ENCODE results near the gene DSG2.

Gene DSG2

DNA sequence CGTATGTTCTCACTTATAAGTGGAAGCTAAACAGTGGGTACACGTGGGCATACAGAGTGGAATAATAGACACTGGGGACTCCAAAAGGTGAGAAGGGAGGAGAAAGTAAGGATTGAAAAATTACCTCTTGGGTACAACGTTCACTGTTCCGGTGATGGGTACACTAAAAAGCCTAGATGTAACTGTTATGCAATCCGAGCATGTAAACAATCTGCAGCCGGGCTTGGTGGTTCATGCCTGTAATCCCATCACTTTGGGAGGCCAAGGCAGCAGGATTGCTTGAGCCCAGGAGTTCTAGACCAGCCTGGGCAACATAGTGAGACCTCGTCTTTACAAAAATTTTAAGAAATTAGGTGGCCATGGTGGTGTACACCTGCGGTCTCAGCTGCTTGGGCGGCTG, 60.6 kb downstream of the DSG2 start:
- DNase-seq = no peak

DNA sequence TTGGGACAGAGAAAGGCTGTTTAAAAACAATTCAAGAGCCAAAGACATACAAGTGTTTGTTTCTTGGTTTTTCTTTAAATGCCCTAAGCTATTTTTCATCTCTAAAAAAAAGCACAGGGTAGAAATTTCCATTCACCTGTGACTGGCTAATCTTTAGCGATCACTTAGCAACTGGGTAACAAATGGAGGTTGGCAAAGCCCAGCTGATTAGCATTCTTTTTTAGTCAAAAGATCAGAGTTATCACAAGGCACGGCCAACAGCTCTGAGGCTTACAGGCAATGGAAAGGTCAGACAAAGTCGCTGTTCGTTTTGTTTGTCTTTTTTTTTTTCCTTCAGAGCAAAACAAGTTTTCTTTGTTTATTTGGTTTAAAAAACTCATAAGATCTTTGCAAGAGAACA, 64.7 kb downstream of the DSG2 start:
- no peak for DNase-seq

DNA sequence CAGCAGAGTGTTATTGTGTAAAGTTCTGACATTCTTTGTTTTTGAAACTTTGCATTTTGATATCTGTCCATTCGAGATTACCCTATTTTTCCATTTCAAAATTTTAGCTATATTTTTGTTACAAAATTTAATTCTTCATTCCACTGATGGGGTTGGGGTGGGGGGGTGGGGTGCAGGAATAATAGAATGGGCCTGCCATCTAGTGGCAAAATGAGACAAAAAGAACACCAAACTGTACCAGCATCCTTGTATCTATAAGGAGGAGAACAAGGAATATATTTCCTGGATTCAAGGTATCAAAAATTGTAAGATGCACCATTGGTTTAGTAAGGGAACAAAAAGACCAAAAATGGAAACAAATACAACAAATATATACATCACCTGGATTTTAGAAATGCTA, 65.8 kb downstream of the DSG2 start:
- DNase-seq = no peak

DNA sequence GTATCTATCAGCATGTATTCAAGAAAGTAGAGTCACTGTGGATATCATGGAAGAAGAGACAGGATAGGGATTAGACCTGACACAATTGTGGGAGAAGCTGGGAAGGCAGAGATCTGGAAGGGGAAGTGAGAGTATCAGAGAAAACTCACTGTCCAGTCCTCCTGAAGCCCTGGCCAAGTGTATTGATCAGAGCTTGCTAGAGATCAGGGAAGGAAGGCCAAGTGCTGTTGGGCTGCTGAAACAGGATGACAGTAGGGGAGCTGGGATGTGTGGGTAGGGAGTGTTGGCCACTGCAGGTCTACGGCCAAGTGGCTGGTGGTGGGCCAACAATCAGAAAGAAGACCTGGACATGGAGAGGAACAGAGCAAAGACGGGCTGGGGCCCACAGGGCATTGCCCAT, 67.4 kb downstream of the DSG2 start:
- DNase-seq = no peak

DNA sequence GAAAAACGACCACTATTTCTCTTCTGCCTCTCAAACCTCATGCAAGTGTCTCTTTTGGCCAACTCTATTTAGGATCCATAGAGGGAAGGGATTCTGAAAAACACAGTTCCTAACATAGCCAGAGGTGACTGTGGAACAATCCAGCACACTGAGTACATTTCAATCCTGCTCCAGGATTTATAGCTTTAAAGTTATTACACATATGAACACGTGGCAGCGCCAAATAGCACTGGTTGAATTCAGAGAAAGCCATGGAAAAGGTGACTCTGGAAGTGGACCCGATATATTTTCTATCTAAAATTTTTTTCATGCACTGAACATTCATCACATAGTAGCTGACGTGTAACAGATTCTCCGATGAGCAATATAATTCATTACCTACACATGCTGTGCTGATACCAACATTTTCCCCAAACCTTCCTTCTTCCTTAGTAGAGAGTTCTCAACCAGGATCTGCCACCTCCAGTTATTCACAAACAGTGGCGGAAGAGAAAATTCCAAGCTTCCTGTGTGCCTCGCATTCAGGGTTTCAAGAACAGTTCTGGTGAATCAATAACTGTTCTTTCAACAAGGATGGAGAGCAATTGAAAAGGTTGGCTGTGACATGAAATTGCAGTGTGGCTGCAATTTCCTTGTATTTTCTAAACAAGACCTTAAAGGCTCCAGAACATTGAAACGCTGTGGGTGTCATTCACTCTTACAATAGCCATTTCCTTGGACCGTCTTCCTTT, 68.0 kb downstream of the DSG2 start:
- no peak for DNase-seq

DNA sequence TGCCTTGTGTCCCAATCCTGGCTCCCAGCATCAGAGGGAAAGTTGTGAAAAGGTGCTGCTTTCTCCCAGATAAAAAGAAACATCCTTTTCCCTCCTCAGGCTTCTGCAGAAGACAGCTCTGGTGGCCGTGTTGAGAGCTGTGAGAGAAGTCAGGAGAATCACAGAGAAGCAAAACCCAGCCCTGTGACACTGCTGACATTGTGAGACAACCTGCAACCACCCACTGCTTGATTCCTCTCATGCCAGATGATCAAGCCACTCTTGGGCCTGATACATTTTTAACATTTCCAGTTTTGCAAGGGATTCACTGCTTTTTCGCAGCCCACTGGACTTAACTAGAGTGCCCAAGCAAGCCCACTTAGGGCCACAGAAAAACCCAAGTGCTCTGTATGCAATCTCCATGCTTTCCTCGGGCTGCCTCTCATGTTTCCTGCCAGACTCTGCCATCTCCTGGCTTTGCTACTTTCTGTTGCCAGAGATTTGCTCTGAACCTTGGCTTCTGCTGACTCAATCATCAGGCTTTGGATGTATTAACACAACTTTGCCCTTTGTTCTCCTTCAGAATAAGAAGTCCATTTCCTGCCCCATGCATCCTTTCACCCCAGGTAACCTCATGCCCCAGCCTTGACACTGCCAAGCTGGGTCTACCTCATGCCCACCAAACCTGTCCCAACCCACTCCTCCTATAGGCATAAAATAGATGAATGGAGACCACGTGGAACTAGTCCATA, 68.8 kb downstream of the DSG2 start:
- DNase-seq = no peak

DNA sequence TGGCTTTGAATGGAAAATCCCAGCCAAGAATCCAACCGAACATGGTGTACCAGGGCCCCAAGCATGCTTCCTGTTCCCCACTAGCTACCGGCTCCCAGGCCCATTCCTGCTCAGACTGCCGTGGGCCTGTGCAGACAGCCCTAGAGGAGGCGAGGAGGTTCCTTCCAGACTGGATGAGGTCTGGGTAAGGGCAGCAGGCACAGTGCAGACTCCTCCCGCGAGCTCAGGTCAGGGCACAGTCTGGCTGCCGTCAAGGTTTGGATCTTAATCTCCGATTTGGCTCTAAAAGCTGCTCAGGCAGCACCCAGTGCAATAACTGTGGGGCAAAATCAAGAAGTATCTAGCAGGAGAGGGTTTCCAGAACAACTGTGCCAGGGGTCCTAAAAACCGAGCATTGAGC, 74.4 kb downstream of the DSG2 start:
- no peak for DNase-seq

DNA sequence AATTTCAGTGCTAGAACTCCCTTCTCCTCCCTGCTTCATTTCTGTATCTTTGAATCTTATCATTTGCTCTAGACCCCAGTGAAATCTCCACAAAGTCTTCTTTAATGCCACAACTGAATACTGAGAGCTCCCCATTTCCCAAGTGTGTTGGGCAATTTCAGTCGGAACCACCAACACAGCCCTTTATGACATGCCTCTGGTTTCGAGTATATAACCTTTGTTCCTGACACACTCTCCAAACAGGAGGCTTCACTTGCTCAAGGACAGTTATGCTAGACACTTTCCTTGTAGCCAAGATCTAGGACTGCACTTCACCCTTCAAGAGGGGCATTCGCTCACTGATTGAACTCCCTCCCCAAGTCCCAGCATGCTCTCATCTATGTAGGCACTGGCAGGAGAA, 75.1 kb downstream of the DSG2 start:
- no peak for DNase-seq

DNA sequence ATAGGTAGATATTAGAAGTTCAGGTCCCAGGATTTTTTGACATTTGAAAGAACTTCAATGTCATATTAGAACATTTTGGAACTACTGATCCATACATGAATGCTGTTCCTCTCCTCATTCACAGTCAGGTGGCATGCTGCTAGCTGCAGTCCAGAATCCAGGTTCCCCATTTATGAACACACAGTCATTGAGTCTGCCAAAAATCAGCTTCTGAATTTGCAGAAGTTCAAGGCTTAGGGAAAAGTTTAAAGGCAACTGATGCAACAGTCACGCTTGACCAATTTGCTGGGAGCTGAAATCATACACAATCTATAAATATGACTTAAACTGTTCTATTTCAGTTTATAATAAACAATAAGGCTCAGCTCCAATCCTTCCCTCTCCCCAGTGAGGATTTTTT, 76.4 kb downstream of the DSG2 start:
- no peak for DNase-seq

DNA sequence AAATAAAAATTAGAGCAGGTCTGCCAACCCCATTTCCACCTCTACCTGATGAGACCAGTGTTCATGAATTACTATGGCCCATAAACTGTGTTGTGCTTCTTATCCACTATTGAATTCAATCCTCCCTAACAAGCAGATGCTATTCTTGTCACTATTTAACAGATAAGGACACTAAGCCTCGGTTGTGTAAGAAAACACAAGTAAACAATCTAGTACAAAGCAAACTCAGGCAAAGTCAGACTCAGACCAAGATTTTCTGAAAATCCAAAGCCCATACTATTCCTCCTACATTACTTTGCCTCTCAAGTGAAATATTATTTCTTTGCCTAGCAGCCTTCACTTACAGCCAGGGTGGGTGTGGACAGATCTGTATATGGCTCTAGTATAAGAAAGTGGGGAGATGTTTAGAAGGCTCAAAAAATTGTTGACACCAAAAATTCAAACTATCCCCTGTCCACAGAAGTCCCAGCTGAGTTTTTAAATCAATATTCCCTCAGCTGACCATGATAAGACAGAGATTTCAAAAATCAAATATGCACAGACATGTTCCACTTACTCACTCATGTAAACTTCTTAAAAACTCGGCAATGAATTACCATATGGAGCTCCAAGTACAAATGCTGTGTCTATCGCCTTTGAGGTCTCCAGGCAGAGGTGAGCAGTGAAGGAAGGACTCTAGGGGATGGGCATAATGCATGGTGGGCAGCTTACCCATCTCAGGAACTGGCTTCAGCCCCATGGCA, 77.7 kb downstream of the DSG2 start:
- no peak for DNase-seq

DNA sequence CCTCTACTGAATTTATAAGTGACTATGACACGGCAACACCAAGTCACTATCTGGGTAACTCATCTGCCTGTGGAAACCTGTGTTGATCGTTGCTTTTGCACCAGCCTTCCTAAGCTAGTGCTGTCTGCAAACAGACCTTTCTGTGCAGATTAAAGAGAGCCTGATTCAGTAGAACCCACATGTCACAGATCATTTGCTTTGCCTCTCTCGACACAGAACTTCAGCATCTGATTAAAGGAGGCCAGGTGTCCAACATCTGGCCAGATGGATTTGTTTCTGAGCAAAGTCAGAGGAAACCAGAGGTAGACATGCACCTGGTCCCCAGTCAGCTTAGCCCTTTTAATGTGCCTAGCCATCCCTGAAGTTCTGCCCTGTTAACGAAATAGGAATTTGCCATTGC, 78.7 kb downstream of the DSG2 start:
- DNase-seq = no peak

DNA sequence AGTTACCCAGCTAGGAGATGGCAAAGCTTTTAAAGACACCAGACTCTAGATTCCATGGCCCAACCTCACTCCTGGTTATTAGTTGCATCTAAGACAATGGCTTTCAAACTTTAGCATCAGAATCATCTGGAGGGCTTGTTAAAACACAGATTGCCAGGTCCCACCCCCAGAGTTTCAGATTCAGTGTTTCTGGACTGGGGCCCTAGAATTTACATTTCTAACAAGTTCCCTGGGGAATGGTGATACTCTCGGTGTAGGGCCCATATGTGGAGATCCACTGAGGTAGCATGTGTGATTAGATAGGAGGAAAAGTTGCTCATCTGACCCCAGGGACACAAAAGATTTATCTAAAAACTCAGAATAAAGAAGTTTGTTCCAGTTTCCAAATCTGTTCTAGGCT, 79.2 kb downstream of the DSG2 start:
- no peak for DNase-seq

DNA sequence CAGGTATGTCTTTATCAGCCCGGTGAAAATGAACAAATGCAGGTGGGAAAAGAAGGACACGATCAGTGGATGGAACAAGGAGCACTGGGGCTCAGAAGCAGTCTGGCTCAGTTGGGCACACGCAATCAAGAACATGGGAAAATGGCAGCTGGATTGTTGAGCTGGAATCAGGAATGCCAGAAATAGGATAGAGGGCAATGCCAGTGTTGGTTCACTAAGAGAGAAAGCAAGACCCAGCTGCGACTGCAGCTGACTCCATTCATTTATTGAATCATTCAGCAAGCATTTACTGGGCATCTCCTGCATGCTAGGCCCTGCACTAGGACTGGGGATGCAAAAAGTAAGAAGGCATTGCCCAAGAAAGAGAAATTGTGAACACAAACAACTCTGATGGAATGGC, 80.1 kb downstream of the DSG2 start:
- no peak for DNase-seq

DNA sequence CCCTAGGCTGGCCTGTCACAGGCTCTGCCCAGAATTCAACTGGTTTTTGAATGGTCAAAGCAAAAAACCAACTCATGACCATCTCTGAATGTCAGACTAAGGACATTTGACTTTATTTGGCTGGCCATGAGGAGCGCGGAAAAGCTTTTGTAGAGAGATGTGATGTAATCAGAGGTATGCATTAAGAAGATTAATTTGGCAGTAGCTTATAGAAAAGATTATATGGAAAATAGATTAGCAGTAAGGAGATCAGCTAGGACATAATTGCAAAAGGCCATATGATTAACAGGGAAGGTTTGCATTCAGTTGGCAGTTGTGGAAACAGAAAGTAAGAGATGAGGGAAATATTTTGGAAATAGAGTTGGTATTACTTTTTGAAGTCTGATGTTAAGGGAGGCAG, 81.4 kb downstream of the DSG2 start:
- DNase-seq = no peak

DNA sequence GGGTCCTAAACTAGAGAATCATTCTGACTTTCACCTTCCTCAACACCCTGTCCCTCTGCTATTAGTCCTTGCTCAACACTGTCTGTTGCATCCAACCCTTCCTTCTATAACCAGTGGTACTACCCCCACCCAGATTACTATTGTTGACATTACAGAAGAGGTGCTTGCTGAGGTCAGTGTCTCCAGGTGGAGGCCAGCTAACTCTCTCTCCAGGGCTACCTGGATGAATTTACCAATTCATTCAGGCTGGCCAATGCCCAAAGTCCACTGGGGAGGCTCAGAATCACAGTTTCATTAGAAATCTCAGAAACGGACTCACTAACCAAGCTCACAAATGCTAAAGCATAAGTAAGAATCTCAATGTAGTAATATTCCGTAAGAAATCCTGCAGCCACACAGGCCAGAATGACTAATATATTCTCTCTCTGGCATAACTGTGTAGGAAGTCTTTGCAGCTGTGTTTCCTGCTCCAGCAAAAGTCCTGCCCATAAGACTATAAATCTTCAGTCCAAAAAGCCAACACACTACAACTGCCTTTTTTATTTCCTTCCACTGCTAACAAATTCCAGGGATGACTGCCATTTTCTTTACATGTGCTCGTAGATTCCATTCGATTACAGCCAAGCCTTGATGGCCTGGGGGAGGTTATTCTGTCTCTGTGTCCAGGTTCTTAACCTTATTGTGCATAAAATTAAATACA, 83.7 kb downstream of the DSG2 start:
- no peak for DNase-seq

DNA sequence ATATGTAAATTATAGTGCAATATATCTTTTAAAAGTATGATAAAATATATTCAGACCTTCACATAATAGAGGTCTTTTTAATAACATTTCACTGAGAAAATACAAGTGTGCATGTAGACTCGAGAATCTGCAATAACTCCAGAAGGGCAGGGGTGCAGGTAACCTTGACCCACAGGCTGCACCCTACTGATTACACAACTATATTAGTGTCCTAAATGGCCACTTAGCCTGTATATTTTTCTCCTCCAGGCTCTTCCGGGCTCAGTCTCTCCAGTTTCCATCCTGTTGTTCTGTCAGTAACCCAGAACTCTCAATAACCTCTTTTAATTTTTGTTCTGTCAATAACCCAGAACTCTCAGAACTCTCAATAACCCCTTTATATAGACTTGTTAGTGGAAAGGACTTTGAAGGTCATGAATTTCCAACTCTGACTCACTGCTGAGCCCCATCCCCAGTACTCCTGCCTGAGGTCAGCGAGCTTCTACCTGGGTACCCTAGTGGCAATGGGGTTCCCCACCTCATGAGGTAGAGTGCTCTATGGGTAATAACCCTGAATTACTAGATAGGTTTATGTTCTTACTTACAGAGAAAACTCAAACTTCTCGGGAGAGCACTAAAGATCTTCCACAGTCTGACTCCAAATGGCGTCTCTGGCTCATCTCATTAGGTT, 85.3 kb downstream of the DSG2 start:
- DNase-seq = no peak

DNA sequence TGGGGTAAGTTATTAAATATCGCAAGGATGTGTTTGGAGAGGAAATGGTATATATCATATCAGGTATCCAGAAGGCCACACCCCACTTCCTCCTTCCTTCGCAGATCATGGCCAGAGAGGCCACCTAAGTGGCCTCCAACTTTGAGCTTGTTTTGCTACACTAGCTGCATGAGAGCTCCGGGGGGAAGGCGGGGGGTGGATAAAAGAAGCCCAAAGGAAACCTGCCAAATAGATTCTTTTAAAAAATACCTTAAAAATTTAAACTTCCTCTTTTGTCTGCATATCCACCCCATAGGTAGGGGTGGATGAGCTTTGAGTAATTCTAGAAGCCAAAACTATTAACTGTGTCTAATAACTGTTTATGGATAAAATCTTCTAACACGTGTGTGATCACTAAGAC, 88.0 kb downstream of the DSG2 start:
- DNase-seq = no peak

DNA sequence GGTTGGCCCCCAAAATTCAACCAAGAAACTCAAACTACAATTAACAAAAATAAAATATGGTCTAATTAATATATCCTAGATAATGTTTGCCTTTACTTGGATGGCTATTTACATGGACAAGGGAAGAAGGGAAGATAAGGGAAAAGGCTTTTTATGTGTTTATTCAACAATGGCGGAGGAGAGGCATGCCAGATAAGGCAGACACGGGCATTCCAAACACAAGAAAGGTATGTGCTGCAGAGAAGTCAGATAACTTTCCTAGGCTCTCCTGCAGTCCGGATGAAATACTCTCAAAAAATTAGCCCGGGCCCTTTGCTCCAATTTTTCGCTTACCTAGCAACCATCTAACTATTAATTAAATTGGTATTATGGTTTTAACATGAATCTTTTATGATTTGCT, 88.6 kb downstream of the DSG2 start:
- no peak for DNase-seq

DNA sequence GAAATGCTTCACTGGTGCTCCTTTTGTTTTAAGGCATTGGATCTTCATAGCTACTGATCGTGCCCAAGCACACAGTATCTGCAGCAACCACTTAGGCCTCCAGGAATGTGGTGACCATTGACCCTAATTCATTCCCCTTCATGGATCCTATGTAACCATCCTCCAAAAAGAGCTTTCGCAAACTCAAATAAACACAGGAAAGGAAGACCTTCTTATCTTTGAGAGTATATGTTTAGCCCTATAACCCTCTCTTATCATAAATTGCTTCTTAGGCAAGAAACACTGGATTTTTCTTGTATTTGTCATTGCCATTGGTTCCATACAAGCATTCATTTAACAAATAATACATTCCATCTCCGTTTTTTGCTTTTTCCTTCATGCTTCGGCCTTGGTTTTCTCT, 89.6 kb downstream of the DSG2 start:
- no peak for DNase-seq

DNA sequence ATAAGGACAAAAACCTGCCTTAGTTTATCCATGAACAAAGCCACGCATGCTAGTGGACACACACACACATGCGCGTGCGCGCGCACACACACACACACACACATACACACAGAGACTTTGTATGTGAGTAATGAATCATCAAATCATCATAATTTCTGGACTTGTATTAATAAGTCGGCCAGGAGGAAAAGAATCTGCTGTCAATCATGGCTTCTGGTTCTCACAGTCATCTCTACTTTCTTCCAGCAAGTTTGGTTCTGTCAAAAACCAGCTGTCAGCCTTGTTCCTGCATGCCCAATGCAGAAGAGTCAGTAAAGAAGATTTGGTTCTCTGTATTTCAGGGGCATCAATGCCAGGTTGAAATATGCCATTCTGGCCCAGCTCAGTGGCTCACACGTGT, 92.6 kb downstream of the DSG2 start:
- DNase-seq = no peak

DNA sequence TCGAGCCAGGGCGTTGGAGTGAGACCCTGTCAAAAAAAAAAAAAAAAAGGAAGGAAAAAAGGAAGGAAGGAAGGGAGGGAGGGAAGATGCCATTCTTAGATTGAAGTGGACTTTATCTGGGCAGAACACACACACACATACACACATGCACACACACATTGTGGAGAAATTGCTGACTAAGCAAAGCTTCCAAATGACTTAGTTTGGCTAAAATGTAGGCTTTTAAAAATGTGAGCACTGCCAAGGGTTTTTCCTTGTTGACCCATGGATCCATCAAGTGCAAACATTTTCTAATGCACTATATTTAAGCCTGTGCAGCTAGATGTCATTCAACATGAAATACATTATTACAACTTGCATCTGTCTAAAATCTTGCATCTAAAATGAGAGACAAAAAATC, 93.1 kb downstream of the DSG2 start:
- DNase-seq = no peak

DNA sequence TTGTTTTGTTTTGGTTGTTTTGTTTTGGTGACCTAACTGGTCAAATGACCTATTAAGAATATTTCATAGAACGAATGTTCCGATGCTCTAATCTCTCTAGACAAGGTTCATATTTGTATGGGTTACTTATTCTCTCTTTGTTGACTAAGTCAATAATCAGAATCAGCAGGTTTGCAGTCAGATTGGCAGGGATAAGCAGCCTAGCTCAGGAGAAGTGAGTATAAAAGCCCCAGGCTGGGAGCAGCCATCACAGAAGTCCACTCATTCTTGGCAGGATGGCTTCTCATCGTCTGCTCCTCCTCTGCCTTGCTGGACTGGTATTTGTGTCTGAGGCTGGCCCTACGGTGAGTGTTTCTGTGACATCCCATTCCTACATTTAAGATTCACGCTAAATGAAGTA, 93.7 kb downstream of the DSG2 start, which contains the start of gene TTR:
TSS of gene TTR (plus strand) at position 250 of the 400 bp plus-strand sequence. CDS start at position 276, 26 bp downstream.
- DNase-seq = no peak

All from NCI-H748 treated with DMSO at 0.1 percent for 48 hours (cell line).